Activated effector memory CD4-positive, alpha-beta T cell treated with Interleukin-2 at 50 U/mL for 16 hours (primary cell): ENCODE results near the gene TRIM7.
"Not testable (repeated sequence)": the region's sequence is repeated elsewhere in the genome, so short reads cannot be mapped to it uniquely, and the experiment has no call there.

Experiments
- DNase-seq: peaks from one replicate; pipeline ENCODE4 v3.0.0-alpha.2; 2020

TRIM7 gene

GRCh38 chr5:181190711-181191525 is 14.1 kb downstream of the TRIM7 start:
- DNase-seq: peak; percentile 36

GRCh38 chr5:181189962-181190710 is 14.9 kb downstream of the TRIM7 start:
- DNase-seq: peak; percentile 27

GRCh38 chr5:181189363-181189961 is 15.5 kb downstream of the TRIM7 start:
- peak; percentile 32 for DNase-seq

- peak; percentile 66 for DNase-seq
Measured at GRCh38 chr5:181188700-181189362, 16.2 kb downstream of the TRIM7 start.

- DNase-seq: no peak
Measured at GRCh38 chr5:181187500-181188213, 17.3 kb downstream of the TRIM7 start.

- DNase-seq: no peak
Measured at GRCh38 chr5:181186986-181187499, 18.0 kb downstream of the TRIM7 start.

- DNase-seq: no peak
Measured at GRCh38 chr5:181186022-181186421, 19.0 kb downstream of the TRIM7 start.

- no peak for DNase-seq
Measured at GRCh38 chr5:181185560-181185959, 19.4 kb downstream of the TRIM7 start.

GRCh38 chr5:181184845-181185216 is 20.2 kb downstream of the TRIM7 start:
- DNase-seq: no peak

- no peak for DNase-seq
Measured at GRCh38 chr5:181182651-181183050, 22.3 kb downstream of the TRIM7 start.

- peak; percentile 51 for DNase-seq
Measured at GRCh38 chr5:181181650-181182565, 23.1 kb downstream of the TRIM7 start.

GRCh38 chr5:181177559-181177958 is 27.4 kb downstream of the TRIM7 start:
- DNase-seq: not testable (repeated sequence)

- no peak for DNase-seq
Measured at GRCh38 chr5:181176254-181176952, 28.6 kb downstream of the TRIM7 start.

- no peak for DNase-seq
Measured at GRCh38 chr5:181173420-181174342, 31.3 kb downstream of the TRIM7 start.

- no peak for DNase-seq
Measured at GRCh38 chr5:181173027-181173419, 32.0 kb downstream of the TRIM7 start.

- no peak for DNase-seq
Measured at GRCh38 chr5:181171782-181172181, 33.2 kb downstream of the TRIM7 start.

GRCh38 chr5:181170996-181171395 is 34.0 kb downstream of the TRIM7 start:
- DNase-seq: no peak

GRCh38 chr5:181170237-181170825 is 34.7 kb downstream of the TRIM7 start:
- DNase-seq: no peak
